GM23338 (cell line): Measurements from ENCODE around the gene KRT7. TPM values are rescaled to one million over a fixed set of nuclear protein-coding genes. Genes with fewer than 3 reads are reported as not detected.

Experiments used
- ATAC-seq: fragments of 200-7000 bp; cut with Tn5 transposase; 3 replicates; pipeline ENCODE4 v1.9.1; 2020
- DNase-seq: peaks from one replicate; pipeline ENCODE4 v3.0.0-alpha.2; 2015; ENCODE audit warnings: low spot score
- H2AFZ ChIP-seq: fragments of 200-600 bp; sonication (generic); 2 replicates; pipeline ENCODE4 v1.8.0; 2016; ENCODE audit warnings: antibody characterized with exemption, mild to moderate bottlenecking, moderate library complexity
- H3F3A ChIP-seq: fragments of 200-600 bp; sonication (generic); replicated peaks from 2 replicates; pipeline ENCODE4 v1.8.0; 2017; ENCODE audit warnings: antibody characterized with exemption, mixed run types, low read depth
- H3K27ac ChIP-seq: fragments of 200-600 bp; sonication (generic); 2 replicates; pipeline ENCODE4 v1.6.1; 2016; ENCODE audit warnings: low read depth
- H3K27me3 ChIP-seq: fragments of 200-600 bp; sonication (generic); 2 replicates; pipeline ENCODE4 v1.8.0; 2016; ENCODE audit warnings: mild to moderate bottlenecking, mixed run types, moderate library complexity; ENCODE audit not compliant: insufficient read depth
- H3K36me3 ChIP-seq: fragments of 200-600 bp; sonication (generic); 2 replicates; pipeline ENCODE4 v1.8.0; 2016; ENCODE audit warnings: mild to moderate bottlenecking; ENCODE audit not compliant: insufficient read depth
- H3K4me1 ChIP-seq: fragments of 200-600 bp; sonication (generic); 2 replicates; pipeline ENCODE4 v1.8.0; 2016; ENCODE audit warnings: mild to moderate bottlenecking, moderate library complexity; ENCODE audit not compliant: insufficient read depth
- H3K4me2 ChIP-seq: fragments of 200-600 bp; sonication (generic); 2 replicates; pipeline ENCODE4 v1.7.1; 2017; ENCODE audit warnings: mixed run types
- H3K4me3 ChIP-seq: fragments of 200-600 bp; sonication (generic); 2 replicates; pipeline ENCODE4 v1.6.1; 2016; ENCODE audit warnings: mixed run types
- H3K79me2 ChIP-seq: fragments of 200-600 bp; sonication (generic); replicated peaks from 2 replicates; pipeline ENCODE4 v1.8.0; 2017; ENCODE audit warnings: mild to moderate bottlenecking; ENCODE audit not compliant: insufficient read depth
- H3K9me2 ChIP-seq: fragments of 200-600 bp; sonication (generic); 2 replicates; pipeline ENCODE4 v1.8.0; 2017; ENCODE audit not compliant: insufficient read depth
- H4K20me1 ChIP-seq: fragments of 200-600 bp; sonication (generic); replicated peaks from 2 replicates; pipeline ENCODE4 v1.8.0; 2017; ENCODE audit warnings: mild to moderate bottlenecking; ENCODE audit not compliant: insufficient read depth
- H3K27ac Mint-ChIP-seq: 2 replicates; pipeline ENCODE4 v1.8.0; 2020; ENCODE audit warnings: inconsistent platforms, mild to moderate bottlenecking, moderate library complexity, mixed read lengths
- H3K27me3 Mint-ChIP-seq: 3 replicates; pipeline ENCODE4 v1.8.0; 2022; ENCODE audit warnings: low read depth, mild to moderate bottlenecking, moderate library complexity, mixed read lengths, inconsistent platforms; ENCODE audit not compliant: insufficient read depth, poor library complexity
- H3K36me3 Mint-ChIP-seq: 3 replicates; pipeline ENCODE4 v1.8.0; 2021; ENCODE audit warnings: low read depth, mild to moderate bottlenecking, inconsistent platforms, moderate library complexity, mixed read lengths
- H3K4me1 Mint-ChIP-seq: 3 replicates; pipeline ENCODE4 v1.8.0; 2020; ENCODE audit warnings: mild to moderate bottlenecking, inconsistent platforms, mixed read lengths
- H3K4me3 Mint-ChIP-seq: 3 replicates; pipeline ENCODE4 v1.8.0; 2021; ENCODE audit warnings: moderate library complexity, mild to moderate bottlenecking, inconsistent platforms, mixed read lengths
- H3K9me3 Mint-ChIP-seq: 3 replicates; pipeline ENCODE4 v1.8.0; 2020; ENCODE audit warnings: moderate library complexity, mild to moderate bottlenecking, inconsistent platforms, mixed read lengths
- CREB1 ChIP-seq: fragments of 250-450 bp; sonication (Bioruptor Pico); IDR thresholded peaks from 2 replicates; pipeline ENCODE4 v1.5.0; 2020; ENCODE audit warnings: low read depth, mild to moderate bottlenecking, moderate library complexity
- ETS1 ChIP-seq: IDR thresholded peaks from 2 replicates; pipeline ENCODE4 v1.6.1; 2016; ENCODE audit warnings: antibody characterized with exemption
- EZH2 ChIP-seq: fragments of 200-600 bp; sonication (generic); IDR thresholded peaks from one replicate; pipeline ENCODE4 v1.8.0; 2017; ENCODE audit warnings: antibody characterized with exemption, mild to moderate bottlenecking, low read depth; ENCODE audit not compliant: unreplicated experiment
- EZH2phosphoT487 ChIP-seq: fragments of 200-600 bp; sonication (generic); IDR thresholded peaks from one replicate; pipeline ENCODE4 v1.8.1; 2018; ENCODE audit warnings: antibody characterized with exemption; ENCODE audit not compliant: unreplicated experiment
- JUNB ChIP-seq: IDR thresholded peaks from one replicate; pipeline ENCODE4 v1.6.1; 2016; ENCODE audit warnings: antibody characterized with exemption; ENCODE audit not compliant: unreplicated experiment
- NANOG ChIP-seq: IDR thresholded peaks from 2 replicates; pipeline ENCODE4 v1.6.1; 2016; ENCODE audit warnings: antibody characterized with exemption, borderline replicate concordance
- POLR2AphosphoS5 ChIP-seq: IDR thresholded peaks from 2 replicates; pipeline ENCODE4 v1.6.1; 2016; ENCODE audit warnings: antibody characterized with exemption, low read depth
- REST ChIP-seq: IDR thresholded peaks from one replicate; pipeline ENCODE4 v1.6.1; 2018; ENCODE audit warnings: antibody characterized with exemption; ENCODE audit not compliant: unreplicated experiment
- STAT1 ChIP-seq: IDR thresholded peaks from one replicate; pipeline ENCODE4 v1.6.1; 2016; ENCODE audit warnings: antibody characterized with exemption; ENCODE audit not compliant: unreplicated experiment
- ZNF114 ChIP-seq: fragments of 250-450 bp; sonication (Bioruptor Pico); IDR thresholded peaks from 2 replicates; pipeline ENCODE4 v1.5.0; 2020; ENCODE audit warnings: mild to moderate bottlenecking, moderate library complexity
- ZNF331 ChIP-seq: fragments of 250-450 bp; sonication (Bioruptor Pico); IDR thresholded peaks from 2 replicates; pipeline ENCODE4 v1.5.0; 2020; ENCODE audit warnings: low read depth, mild to moderate bottlenecking, moderate library complexity
- ZNF462 ChIP-seq: fragments of 250-450 bp; sonication (Bioruptor Pico); IDR thresholded peaks from 2 replicates; pipeline ENCODE4 v1.5.0; 2020; ENCODE audit warnings: mild to moderate bottlenecking, moderate library complexity
- polyA plus RNA-seq: library from polyadenylated mRNA; unstranded; fragments of >200 nt; fragmentation: Nextera tagmentation; extraction: Ambion mirVana; gene quantifications from 2 replicates; pipeline ENCODE4 v1.2.1, GENCODE V29; 2016
- total RNA-seq: library from RNA; depleted of rRNA; stranded (reverse); fragments of >200 nt; shearing (Covaris generic); gene quantifications from 2 replicates; pipeline ENCODE4 v1.2.3, GENCODE V29; 2014
- TF ChIP-seq, protein P1 (sequence below), 2 experiments: fragments of 200-600 bp in 1 of 2; sonication (generic) in 1 of 2; conservative IDR thresholded peaks; 2 replicates each; pipeline versions ENCODE4 v1.5.1 to v1.6.1; 2016 to 2017; ENCODE audit warnings: antibody characterized with exemption in 2 of 2, low read depth in 2 of 2, mild to moderate bottlenecking in 2 of 2, moderate library complexity in 1 of 2

KRT7 gene
- total and polyA plus RNA-seq, 2 experiments from 2014 or later = 6.5 to 9.4 TPM

DNA sequence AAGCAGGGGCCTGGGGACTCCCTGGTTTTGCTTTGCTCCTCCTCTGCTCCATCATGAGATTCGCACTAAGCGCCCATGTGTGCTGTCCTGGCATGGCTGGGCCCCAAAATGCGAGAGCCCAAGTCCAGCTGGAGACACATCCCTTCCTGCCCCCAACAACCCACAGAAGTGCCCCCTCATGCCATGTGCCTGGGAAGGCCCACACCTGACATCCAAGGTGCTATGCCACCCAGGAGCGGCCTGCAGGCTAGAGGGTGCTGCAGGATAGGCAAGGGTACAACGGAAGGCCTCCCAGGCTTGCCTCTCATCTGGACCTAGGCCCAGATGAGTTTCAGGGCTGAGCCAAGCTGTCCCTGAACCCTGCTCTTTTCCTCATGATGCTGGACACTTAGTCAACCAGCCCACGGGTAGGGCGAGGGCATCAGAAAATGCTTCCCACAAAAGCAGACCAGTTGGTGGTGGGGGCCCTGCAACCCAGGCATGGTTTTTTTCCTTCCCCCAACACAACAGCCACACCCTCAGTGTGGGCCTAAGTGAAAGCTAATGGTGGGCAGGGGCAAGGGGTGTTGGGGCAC lies 28.0 kb upstream of the KRT7 start:
- Histone ChIP-seq H2AFZ (no peak overlapping the region), H3K79me2 (no peaks in the 10 kb centered on the region), H3K27ac (no peak overlapping the region), H3K9me2 (no peaks in the 10 kb centered on the region), H3K4me1 (peaks cover 5% of the 10 kb centered on the region), H4K20me1 (no peaks in the 10 kb centered on the region), H3K27me3 (no peaks in the 10 kb centered on the region), H3K36me3 (no peaks in the 10 kb centered on the region), H3K4me2 (no peak overlapping the region), H3F3A (no peaks in the 10 kb centered on the region), H3K4me3 (no peak overlapping the region)
- peaks cover 27% of the 10 kb centered on the region for H3K4me1 Mint-ChIP-seq
- peaks cover 2% of the 10 kb centered on the region for H3K27me3 Mint-ChIP-seq
- H3K9me3 Mint-ChIP-seq = no peaks in the 10 kb centered on the region; the same call in 2 of the 3 replicates
- H3K4me3 Mint-ChIP-seq = no peak overlapping the region
- DNase-seq (no peak), ATAC-seq (no peak)
- H3K36me3 Mint-ChIP-seq = no peaks in the 10 kb centered on the region
- TF ChIP-seq JUNB (no peak), ETS1 (no peak), NANOG (no peak), ZNF114 (CRISPR knock-in tag) (no peak), EZH2phosphoT487 (no peak), STAT1 (no peak), ZNF331 (no peak), ZNF462 (CRISPR knock-in tag) (no peak), POLR2AphosphoS5 (no peak), REST (no peak), EZH2 (no peak), CREB1 (CRISPR knock-in tag) (no peak)
- TF ChIP-seq, protein P1, sequence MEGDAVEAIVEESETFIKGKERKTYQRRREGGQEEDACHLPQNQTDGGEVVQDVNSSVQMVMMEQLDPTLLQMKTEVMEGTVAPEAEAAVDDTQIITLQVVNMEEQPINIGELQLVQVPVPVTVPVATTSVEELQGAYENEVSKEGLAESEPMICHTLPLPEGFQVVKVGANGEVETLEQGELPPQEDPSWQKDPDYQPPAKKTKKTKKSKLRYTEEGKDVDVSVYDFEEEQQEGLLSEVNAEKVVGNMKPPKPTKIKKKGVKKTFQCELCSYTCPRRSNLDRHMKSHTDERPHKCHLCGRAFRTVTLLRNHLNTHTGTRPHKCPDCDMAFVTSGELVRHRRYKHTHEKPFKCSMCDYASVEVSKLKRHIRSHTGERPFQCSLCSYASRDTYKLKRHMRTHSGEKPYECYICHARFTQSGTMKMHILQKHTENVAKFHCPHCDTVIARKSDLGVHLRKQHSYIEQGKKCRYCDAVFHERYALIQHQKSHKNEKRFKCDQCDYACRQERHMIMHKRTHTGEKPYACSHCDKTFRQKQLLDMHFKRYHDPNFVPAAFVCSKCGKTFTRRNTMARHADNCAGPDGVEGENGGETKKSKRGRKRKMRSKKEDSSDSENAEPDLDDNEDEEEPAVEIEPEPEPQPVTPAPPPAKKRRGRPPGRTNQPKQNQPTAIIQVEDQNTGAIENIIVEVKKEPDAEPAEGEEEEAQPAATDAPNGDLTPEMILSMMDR (conservative IDR thresholded peaks at IDR 0.05; ENCODE audit: low read depth in 2 of 2) = no peak
- H3K27ac Mint-ChIP-seq = no peak overlapping the region
